HepG2 (cell line): ENCODE data around the gene DNAJB11. TPM values are rescaled to one million over a fixed set of nuclear protein-coding genes. Genes with fewer than 3 reads are reported as not detected.

ENCODE experiments used
- BHLHE40 ChIP-seq: IDR thresholded peaks from 2 replicates; pipeline ENCODE4 v1.6.1; 2011; ENCODE audit warnings: low read length, improper control_type of control experiment
- DZIP1 ChIP-seq: sonication (generic); formaldehyde crosslinking; IDR thresholded peaks from 2 replicates; pipeline ENCODE4 v1.5.0; 2020; ENCODE audit warnings: mild to moderate bottlenecking, missing genetic modification reagents
- FOSL1 ChIP-seq: sonication (generic); formaldehyde crosslinking; IDR thresholded peaks from 2 replicates; pipeline ENCODE4 v1.9.0; 2021; ENCODE audit warnings: missing genetic modification reagents, borderline replicate concordance
- MED1 ChIP-seq: sonication (generic); formaldehyde crosslinking; IDR thresholded peaks from 2 replicates; pipeline ENCODE4 v1.4.0; 2020; ENCODE audit warnings: missing genetic modification reagents
- NFIC ChIP-seq: IDR thresholded peaks from 2 replicates; pipeline ENCODE4 v1.6.1; 2012; ENCODE audit warnings: mild to moderate bottlenecking, low read length, inconsistent platforms
- NR2C2 ChIP-seq: sonication (generic); formaldehyde crosslinking; IDR thresholded peaks from 2 replicates; pipeline ENCODE4 v1.4.0; 2020; ENCODE audit warnings: missing genetic modification reagents, mild to moderate bottlenecking, moderate library complexity, borderline replicate concordance
- PAF1 ChIP-seq: IDR thresholded peaks from 2 replicates; pipeline ENCODE4 v1.6.1; 2016; ENCODE audit warnings: missing genetic modification reagents, missing compliant biosample characterization
- PLSCR1 ChIP-seq: sonication (generic); formaldehyde crosslinking; IDR thresholded peaks from 2 replicates; pipeline ENCODE4 v1.5.0; 2020; ENCODE audit warnings: missing genetic modification reagents, mild to moderate bottlenecking, borderline replicate concordance
- POLR2A ChIP-seq, 2 experiments: IDR thresholded peaks; 2 replicates each; pipeline ENCODE4 v1.6.1; 2011; ENCODE audit warnings: low read depth in 2 of 2, low read length in 2 of 2, mild to moderate bottlenecking in 1 of 2, moderate library complexity in 1 of 2; ENCODE audit not compliant: insufficient read depth in 1 of 2
- RAD21 ChIP-seq: fragments of 450-650 bp; formaldehyde crosslinking; IDR thresholded peaks from 2 replicates; pipeline ENCODE4 v1.5.0; 2020; ENCODE audit warnings: mild to moderate bottlenecking
- RFXANK ChIP-seq: IDR thresholded peaks from 2 replicates; pipeline ENCODE4 v1.6.1; 2016
- RORA ChIP-seq: sonication (generic); formaldehyde crosslinking; IDR thresholded peaks from 2 replicates; pipeline ENCODE4 v1.5.0; 2020; ENCODE audit warnings: mild to moderate bottlenecking, missing genetic modification reagents, moderate library complexity
- SETDB1 ChIP-seq: sonication (generic); formaldehyde crosslinking; IDR thresholded peaks from 2 replicates; pipeline ENCODE4 v1.5.1; 2020; ENCODE audit warnings: missing genetic modification reagents, mild to moderate bottlenecking, borderline replicate concordance
- SIX1 ChIP-seq: sonication (generic); formaldehyde crosslinking; IDR thresholded peaks from 2 replicates; pipeline ENCODE4 v1.4.0; 2020; ENCODE audit warnings: missing genetic modification reagents, borderline replicate concordance
- SNAPC2 ChIP-seq: sonication (generic); formaldehyde crosslinking; IDR thresholded peaks from 2 replicates; pipeline ENCODE4 v1.8.1; 2022; ENCODE audit warnings: mild to moderate bottlenecking, missing genetic modification reagents
- SSRP1 ChIP-seq: IDR thresholded peaks from 2 replicates; pipeline ENCODE4 v1.6.1; 2016; ENCODE audit warnings: control low read depth
- ZBTB21 ChIP-seq: sonication (generic); formaldehyde crosslinking; IDR thresholded peaks from 2 replicates; pipeline ENCODE4 v1.4.0; 2020; ENCODE audit warnings: missing genetic modification reagents
- ZFP36L1 ChIP-seq: sonication (generic); formaldehyde crosslinking; IDR thresholded peaks from 2 replicates; pipeline ENCODE4 v1.8.0; 2022; ENCODE audit warnings: mild to moderate bottlenecking, missing genetic modification reagents, moderate library complexity
- ZNF501 ChIP-seq: sonication (generic); formaldehyde crosslinking; IDR thresholded peaks from 2 replicates; pipeline ENCODE4 v1.5.1; 2020; ENCODE audit warnings: mild to moderate bottlenecking, moderate library complexity, missing genetic modification reagents
- ZNF562 ChIP-seq: sonication (generic); formaldehyde crosslinking; IDR thresholded peaks from 2 replicates; pipeline ENCODE4 v1.8.0; 2022; ENCODE audit warnings: missing genetic modification reagents, borderline replicate concordance
- polyA plus RNA-seq, 8 experiments: library from polyadenylated mRNA; depleted of rRNA in 3 of 8; stranded (reverse) in 7 of 8; unstranded in 1 of 8; fragments of >200 nt; fragmentation: Illumina TruSeq in 4 of 8; extraction: Trizol in 4 of 8; gene quantifications; 2 replicates each; pipeline versions ENCODE4 v1.2.1 to v1.2.3, GENCODE V29; 2011 to 2016; ENCODE audit warnings: low read depth in 4 of 8, missing spikeins in 1 of 8, mixed read lengths in 1 of 8; ENCODE audit not compliant: insufficient read depth in 1 of 8
- total RNA-seq, 5 experiments: library from RNA; depleted of rRNA; stranded (reverse); fragments of >200 nt; fragmentation: Illumina TruSeq; extraction: Trizol; gene quantifications; 2 replicates each; pipeline ENCODE4 v1.2.3, GENCODE V29; 2016; ENCODE audit warnings: low read depth in 1 of 5
- TF ChIP-seq, protein P1 (sequence below): sonication (generic); formaldehyde crosslinking; IDR thresholded peaks from 2 replicates; pipeline ENCODE4 v1.9.0; 2021; ENCODE audit warnings: missing genetic modification reagents, borderline replicate concordance
- TF ChIP-seq, protein P2 (sequence below): IDR thresholded peaks from 2 replicates; pipeline ENCODE4 v1.6.1; 2012; ENCODE audit warnings: inconsistent platforms
- TF ChIP-seq, protein P3 (sequence below): sonication (generic); formaldehyde crosslinking; IDR thresholded peaks from 2 replicates; pipeline ENCODE4 v1.5.0; 2020; ENCODE audit warnings: mild to moderate bottlenecking, missing genetic modification reagents
- TF ChIP-seq, protein P4 (sequence below): sonication (generic); formaldehyde crosslinking; IDR thresholded peaks from 2 replicates; pipeline ENCODE4 v1.5.0; 2020; ENCODE audit warnings: mild to moderate bottlenecking, low read depth, missing genetic modification reagents, borderline replicate concordance

DNAJB11 gene
- total and polyA plus RNA-seq, 2 of the 13 experiments (the other 11 are each of a cell fraction or from before 2014, with no cell fraction given) = 41.0 to 132 TPM

DNA sequence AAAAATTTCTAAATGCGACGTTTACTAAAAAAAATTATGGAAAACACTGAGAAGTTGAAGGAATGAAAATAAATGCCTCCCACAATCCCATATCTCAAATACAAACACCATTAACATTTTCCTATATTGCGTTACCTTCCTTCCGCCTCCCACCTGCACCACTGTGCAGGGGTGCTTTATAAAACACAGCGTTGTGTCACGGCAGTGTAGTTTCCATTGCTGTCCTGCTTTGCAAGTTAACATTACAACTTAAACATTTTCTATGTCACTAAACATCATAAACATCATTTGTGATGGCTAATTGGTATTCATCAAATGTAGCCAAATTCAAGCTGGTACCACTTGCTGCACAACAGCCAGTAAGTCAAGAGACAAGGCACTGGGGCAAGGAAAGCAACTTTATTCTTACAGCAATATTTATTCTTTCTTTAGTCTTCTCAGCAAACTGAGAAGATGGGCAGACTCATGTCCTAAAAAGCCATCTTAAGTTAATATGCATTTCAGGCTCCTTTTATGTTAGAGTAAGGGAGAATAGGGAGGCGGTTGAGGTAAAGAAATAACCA, 57.4 kb downstream of the DNAJB11 start (continued):
- TF ChIP-seq, protein P1, sequence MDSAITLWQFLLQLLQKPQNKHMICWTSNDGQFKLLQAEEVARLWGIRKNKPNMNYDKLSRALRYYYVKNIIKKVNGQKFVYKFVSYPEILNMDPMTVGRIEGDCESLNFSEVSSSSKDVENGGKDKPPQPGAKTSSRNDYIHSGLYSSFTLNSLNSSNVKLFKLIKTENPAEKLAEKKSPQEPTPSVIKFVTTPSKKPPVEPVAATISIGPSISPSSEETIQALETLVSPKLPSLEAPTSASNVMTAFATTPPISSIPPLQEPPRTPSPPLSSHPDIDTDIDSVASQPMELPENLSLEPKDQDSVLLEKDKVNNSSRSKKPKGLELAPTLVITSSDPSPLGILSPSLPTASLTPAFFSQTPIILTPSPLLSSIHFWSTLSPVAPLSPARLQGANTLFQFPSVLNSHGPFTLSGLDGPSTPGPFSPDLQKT (CRISPR knock-in tag) = no peak
- TF ChIP-seq MED1 (CRISPR knock-in tag) (0 out of 2 replicates have a peak, but pooled peaks have one; percentile 21), NFIC (peak; percentile 55; the same call in 1 of the 2 replicates), RAD21 (CRISPR knock-in tag) (no peak), ZNF562 (CRISPR knock-in tag) (0 out of 2 replicates have a peak, but pooled peaks have one; percentile 29), ZFP36L1 (CRISPR knock-in tag) (no peak), SSRP1 (CRISPR knock-in tag) (peak; percentile 33; the same call in 1 of the 2 replicates), BHLHE40 (no peak), ZBTB21 (CRISPR knock-in tag) (no peak), SNAPC2 (CRISPR knock-in tag) (no peak), PLSCR1 (no peak), RORA (CRISPR knock-in tag) (no peak), RFXANK (no peak), DZIP1 (CRISPR knock-in tag) (no peak), POLR2A (IDR thresholded peaks at IDR 0.05; ENCODE audit: insufficient read depth in 1 of 2, low read depth in 2 of 2, low read length in 2 of 2) (peak in 1 of 2 experiments; percentile 42; a peak in 1 of 4 replicates), PAF1 (CRISPR knock-in tag) (peak; percentile 73), FOSL1 (no peak), SIX1 (CRISPR knock-in tag) (no peak), SETDB1 (CRISPR knock-in tag) (no peak), ZNF501 (CRISPR knock-in tag) (no peak), NR2C2 (CRISPR knock-in tag) (no peak)
- TF ChIP-seq, protein P2, sequence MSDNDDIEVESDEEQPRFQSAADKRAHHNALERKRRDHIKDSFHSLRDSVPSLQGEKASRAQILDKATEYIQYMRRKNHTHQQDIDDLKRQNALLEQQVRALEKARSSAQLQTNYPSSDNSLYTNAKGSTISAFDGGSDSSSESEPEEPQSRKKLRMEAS = no peak
- TF ChIP-seq, protein P3, sequence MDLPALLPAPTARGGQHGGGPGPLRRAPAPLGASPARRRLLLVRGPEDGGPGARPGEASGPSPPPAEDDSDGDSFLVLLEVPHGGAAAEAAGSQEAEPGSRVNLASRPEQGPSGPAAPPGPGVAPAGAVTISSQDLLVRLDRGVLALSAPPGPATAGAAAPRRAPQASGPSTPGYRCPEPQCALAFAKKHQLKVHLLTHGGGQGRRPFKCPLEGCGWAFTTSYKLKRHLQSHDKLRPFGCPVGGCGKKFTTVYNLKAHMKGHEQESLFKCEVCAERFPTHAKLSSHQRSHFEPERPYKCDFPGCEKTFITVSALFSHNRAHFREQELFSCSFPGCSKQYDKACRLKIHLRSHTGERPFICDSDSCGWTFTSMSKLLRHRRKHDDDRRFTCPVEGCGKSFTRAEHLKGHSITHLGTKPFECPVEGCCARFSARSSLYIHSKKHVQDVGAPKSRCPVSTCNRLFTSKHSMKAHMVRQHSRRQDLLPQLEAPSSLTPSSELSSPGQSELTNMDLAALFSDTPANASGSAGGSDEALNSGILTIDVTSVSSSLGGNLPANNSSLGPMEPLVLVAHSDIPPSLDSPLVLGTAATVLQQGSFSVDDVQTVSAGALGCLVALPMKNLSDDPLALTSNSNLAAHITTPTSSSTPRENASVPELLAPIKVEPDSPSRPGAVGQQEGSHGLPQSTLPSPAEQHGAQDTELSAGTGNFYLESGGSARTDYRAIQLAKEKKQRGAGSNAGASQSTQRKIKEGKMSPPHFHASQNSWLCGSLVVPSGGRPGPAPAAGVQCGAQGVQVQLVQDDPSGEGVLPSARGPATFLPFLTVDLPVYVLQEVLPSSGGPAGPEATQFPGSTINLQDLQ (CRISPR knock-in tag) = no peak
- TF ChIP-seq, protein P4, sequence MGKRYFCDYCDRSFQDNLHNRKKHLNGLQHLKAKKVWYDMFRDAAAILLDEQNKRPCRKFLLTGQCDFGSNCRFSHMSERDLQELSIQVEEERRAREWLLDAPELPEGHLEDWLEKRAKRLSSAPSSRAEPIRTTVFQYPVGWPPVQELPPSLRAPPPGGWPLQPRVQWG (CRISPR knock-in tag) = no peak
